Naive thymus-derived CD4-positive, alpha-beta T cell (primary cell): Measurements from ENCODE around the gene PRDM2. TPM values are rescaled to one million over a fixed set of nuclear protein-coding genes. Genes with fewer than 3 reads are reported as not detected.
A peak's percentile ranks its signal among the peaks of the same experiment; 100 is the strongest.

Experiments
- ATAC-seq: fragments of 150-1000 bp; cut with Tn5 transposase; 2 replicates; pipeline ENCODE4 v1.10.0; 2021; ENCODE audit warnings: mild to moderate bottlenecking, moderate library complexity
- CTCF ChIA-PET: fragments of 350-600 bp; sonication (Branson Sonifier 250); formaldehyde crosslinking; loops from one replicate; lab custom pipeline; 2021; ENCODE audit warnings: antibody characterized with exemption; lab: Charles Lee
- POLR2A ChIA-PET: fragments of 350-600 bp; sonication (Branson Sonifier 250); formaldehyde crosslinking; loops from one replicate; lab custom pipeline; 2021; ENCODE audit warnings: antibody characterized with exemption, inconsistent platforms; lab: Charles Lee
- DNase-seq, 9 donors: peaks; one replicate each; pipeline versions ENCODE4 v3.0.0 to v3.0.0-alpha.2; 2020 to 2022; ENCODE audit warnings: mixed read lengths in 1 of 9
- H3K27ac ChIP-seq: one replicate; pipeline ENCODE4 v1.7.0; 2013; ENCODE audit warnings: mild to moderate bottlenecking, low read depth, low read length, moderate library complexity
- H3K27me3 ChIP-seq, 2 donors: one replicate each; pipeline ENCODE4 v1.7.0; 2013; ENCODE audit warnings: low read length in 2 of 2, mild to moderate bottlenecking in 2 of 2, moderate library complexity in 2 of 2; ENCODE audit not compliant: control insufficient read depth in 2 of 2, insufficient read depth in 2 of 2
- H3K36me3 ChIP-seq, 3 experiments: 1 replicate in 2 of 3; 2 replicates in 1 of 3; pipeline ENCODE4 v1.7.0; 2013; ENCODE audit warnings: low read length in 3 of 3, mild to moderate bottlenecking in 3 of 3, moderate library complexity in 1 of 3; ENCODE audit not compliant: insufficient read depth in 3 of 3, control insufficient read depth in 2 of 3
- H3K4me1 ChIP-seq, 2 donors: one replicate each; pipeline ENCODE4 v1.7.0; 2013; ENCODE audit warnings: low read length in 2 of 2, mild to moderate bottlenecking in 2 of 2, moderate library complexity in 1 of 2; ENCODE audit not compliant: control insufficient read depth in 2 of 2, insufficient read depth in 2 of 2
- H3K4me3 ChIP-seq: 2 replicates; pipeline ENCODE4 v1.7.0; 2013; ENCODE audit warnings: mild to moderate bottlenecking, low read length
- H3K9me3 ChIP-seq, 3 experiments: 1 replicate in 2 of 3; 2 replicates in 1 of 3; pipeline ENCODE4 v1.7.0; 2013; ENCODE audit warnings: low read length in 3 of 3; ENCODE audit not compliant: control insufficient read depth in 2 of 3
- H3K27ac Mint-ChIP-seq, 9 donors: one replicate each; pipeline ENCODE4 v1.8.0; 2020 to 2022; ENCODE audit warnings: mixed read lengths in 9 of 9, mild to moderate bottlenecking in 8 of 9, moderate library complexity in 5 of 9, inconsistent platforms in 2 of 9
- H3K27me3 Mint-ChIP-seq, 5 donors: one replicate each; pipeline ENCODE4 v1.8.0; 2021 to 2022; ENCODE audit warnings: mixed read lengths in 5 of 5, mild to moderate bottlenecking in 1 of 5
- H3K36me3 Mint-ChIP-seq, 5 donors: one replicate each; pipeline ENCODE4 v1.8.0; 2020 to 2022; ENCODE audit warnings: mixed read lengths in 5 of 5, mild to moderate bottlenecking in 3 of 5, inconsistent platforms in 1 of 5
- H3K4me1 Mint-ChIP-seq, 7 donors: one replicate each; pipeline ENCODE4 v1.8.0; 2020 to 2022; ENCODE audit warnings: mixed read lengths in 7 of 7, mild to moderate bottlenecking in 3 of 7, inconsistent platforms in 1 of 7
- H3K4me3 Mint-ChIP-seq, 10 donors: one replicate each; pipeline ENCODE4 v1.8.0; 2020 to 2022; ENCODE audit warnings: mild to moderate bottlenecking in 10 of 10, mixed read lengths in 10 of 10, moderate library complexity in 6 of 10, inconsistent platforms in 2 of 10
- H3K9me3 Mint-ChIP-seq, 11 donors: one replicate each; pipeline ENCODE4 v1.8.0; 2020 to 2022; ENCODE audit warnings: mixed read lengths in 11 of 11, mild to moderate bottlenecking in 4 of 11, inconsistent platforms in 1 of 11, moderate library complexity in 1 of 11
- intact Hi-C, 2 donors: fragments of 100-400 bp; cut with micrococcal nuclease; formaldehyde crosslinking; loops; one replicate each; pipeline ENCODE4 v1.15.1; 2023
- polyA plus RNA-seq, 2 donors: library from polyadenylated mRNA; unstranded; fragments of 300-500 nt; fragmentation: Illumina TruSeq; gene quantifications; one replicate each; pipeline ENCODE4 v1.2.3, GENCODE V29; 2021
- total RNA-seq, 6 experiments: library from RNA in 5 of 6; stranded (reverse) in 5 of 6; gene quantifications; 1 replicate in 5 of 6; 2 replicates in 1 of 6; pipeline ENCODE4 v1.2.3 and lab custom pipeline; 2021 to 2026

Gene PRDM2
- total RNA-seq (100 to 1,000 TPM in 4 of 5 experiments, 10 to 100 TPM in 1; 58.3 to 142 (median 127) TPM), polyA plus RNA-seq (10 to 100 TPM; 16.3 to 24.8 TPM), total RNA-seq (lab: John Stamatoyannopoulos, UW) (97.1 reads per million, percentile 84 among the genes with 10 or more reads in this experiment)

DNA sequence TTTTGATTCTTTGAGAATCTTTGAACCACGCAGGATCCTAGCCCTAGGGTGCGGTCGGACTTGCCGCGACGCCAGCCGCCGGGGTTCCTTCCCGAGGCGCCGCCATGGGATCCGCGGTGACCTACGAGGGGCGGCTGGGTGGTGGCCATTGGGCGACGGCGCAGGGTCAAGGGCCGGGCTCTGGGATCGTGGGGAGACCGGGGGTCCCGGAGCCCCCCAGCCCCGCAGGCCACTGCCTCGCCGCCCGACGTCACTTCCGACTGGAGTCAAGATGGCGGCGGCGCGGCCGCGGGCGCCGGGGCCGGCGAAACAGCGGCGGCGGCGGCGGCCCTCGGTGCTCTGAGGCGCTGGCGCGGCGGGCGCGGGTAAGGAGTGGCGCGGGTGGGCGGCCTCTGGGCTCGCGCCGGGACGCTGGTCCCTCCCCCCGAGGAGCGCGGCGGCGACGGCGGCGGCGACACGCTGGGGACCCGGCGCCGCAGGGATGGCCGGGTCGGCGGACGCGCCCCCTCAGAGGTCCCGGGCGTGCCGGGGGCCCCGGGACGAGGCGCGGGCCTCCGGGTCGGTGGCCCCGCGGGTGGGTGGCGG lies at the start of gene PRDM2:
Gene PRDM2 (plus strand): TSS at position 253 of the 585 bp plus-strand sequence. CDS start 15,418 bp downstream, outside the sequence.
- H3K27ac ChIP-seq, result peak within 1 kb of the TSS; percentile 96
- H3K27ac Mint-ChIP-seq, result peak within 1 kb of the TSS; percentile 95 to 99 (median 98)
- DNase-seq (peak; percentile 53 to 76 (median 69)), ATAC-seq (peak; percentile 67)
- CTCF ChIA-PET, result interaction anchor here (0.8 to 1.0 kb wide), 2 partner anchors 25 to 49 kb away, joined by 4 read pairs; no protein-coding TSS in a partner anchor
- POLR2A ChIA-PET, result interaction anchor here (0.9 to 3.2 kb wide), 12 partner anchors 24 to 1719 kb away, joined by 3 to 16 read pairs (median 4); no protein-coding TSS in a partner anchor
- intact Hi-C loops, result loop anchor here (1.0 kb wide), 3 partner anchors 26 to 49 kb away; no protein-coding TSS in a partner anchor
- H3K4me1 ChIP-seq, result peaks cover 27% of the 10 kb centered on the region in 2 donors
- peaks cover 0 to 9% (median 4%) of the 10 kb centered on the region in 11 donors for H3K9me3 Mint-ChIP-seq
- H3K27me3 ChIP-seq, result no peaks in the 10 kb centered on the region
- H3K4me3 Mint-ChIP-seq, result peak within 1 kb of the TSS; percentile 93 to 100 (median 98)
- H3K36me3 Mint-ChIP-seq, result peaks cover 0 to 14% (median 4%) of the 10 kb centered on the region in 5 donors
- peaks cover 0 to 9% (median 0%) of the 10 kb centered on the region in 5 donors for H3K27me3 Mint-ChIP-seq
- no peaks in the 10 kb centered on the region for H3K36me3 ChIP-seq
- H3K4me1 Mint-ChIP-seq, result peaks cover 31 to 66% (median 53%) of the 10 kb centered on the region in 7 donors
- H3K4me3 ChIP-seq, result peak within 1 kb of the TSS; percentile 90
- no peaks in the 10 kb centered on the region for H3K9me3 ChIP-seq

DNA sequence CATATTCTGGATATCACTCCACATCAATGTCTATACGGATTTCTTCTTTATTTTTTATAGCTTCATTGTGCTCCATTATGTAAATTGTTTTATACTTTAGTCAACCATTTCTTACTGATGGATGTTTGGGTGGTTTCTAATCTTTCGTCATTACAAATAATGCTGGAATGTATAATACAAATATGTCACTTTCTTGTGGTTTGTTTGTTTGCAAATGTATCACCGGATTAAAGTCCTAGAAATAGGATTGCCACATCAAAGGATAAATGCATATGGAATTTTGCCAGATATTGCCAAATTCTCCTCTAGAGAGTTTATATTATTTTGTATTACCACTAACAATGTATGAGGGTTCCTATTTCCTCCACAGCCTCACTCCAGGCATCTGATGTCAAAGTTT lies 48.7 kb upstream of the PRDM2 start:
- H3K9me3 Mint-ChIP-seq, result peaks cover 0 to 10% (median 3%) of the 10 kb centered on the region in 11 donors
- H3K27me3 Mint-ChIP-seq, result peaks cover 11 to 34% (median 19%) of the 10 kb centered on the region in 5 donors
- DNase-seq, result no peak
- Histone ChIP-seq H3K27me3 (no peaks in the 10 kb centered on the region), H3K9me3 (no peaks in the 10 kb centered on the region), H3K27ac (no peak overlapping the region), H3K4me3 (no peak overlapping the region), H3K36me3 (no peaks in the 10 kb centered on the region), H3K4me1 (no peaks in the 10 kb centered on the region)
- CTCF ChIA-PET, result no interaction called here
- H3K4me1 Mint-ChIP-seq, result no peaks in the 10 kb centered on the region
- no peak for ATAC-seq
- intact Hi-C loops, result no loop called here
- H3K4me3 Mint-ChIP-seq, result no peak overlapping the region
- POLR2A ChIA-PET, result no interaction called here
- no peak overlapping the region for H3K27ac Mint-ChIP-seq
- H3K36me3 Mint-ChIP-seq, result no peaks in the 10 kb centered on the region

GRCh38 chr1:13652238-13652637 lies 47.8 kb upstream of the PRDM2 start:
- H3K4me3 Mint-ChIP-seq, result no peak overlapping the region
- peaks cover 11 to 42% (median 19%) of the 10 kb centered on the region in 5 donors for H3K27me3 Mint-ChIP-seq
- H3K36me3 Mint-ChIP-seq, result no peaks in the 10 kb centered on the region
- no peak for DNase-seq
- Histone ChIP-seq H3K9me3 (no peaks in the 10 kb centered on the region), H3K4me3 (no peak overlapping the region), H3K36me3 (no peaks in the 10 kb centered on the region), H3K4me1 (no peaks in the 10 kb centered on the region), H3K27me3 (no peaks in the 10 kb centered on the region), H3K27ac (no peak overlapping the region)
- CTCF ChIA-PET, result interaction anchor here (0.8 kb wide), 1 partner anchor 694 kb away, joined by 3 read pairs; no protein-coding TSS in a partner anchor
- no peaks in the 10 kb centered on the region for H3K4me1 Mint-ChIP-seq
- ATAC-seq, result no peak
- intact Hi-C loops, result no loop called here
- no peak overlapping the region for H3K27ac Mint-ChIP-seq
- POLR2A ChIA-PET, result no interaction called here
- H3K9me3 Mint-ChIP-seq, result peaks cover 0 to 10% (median 5%) of the 10 kb centered on the region in 11 donors

DNA sequence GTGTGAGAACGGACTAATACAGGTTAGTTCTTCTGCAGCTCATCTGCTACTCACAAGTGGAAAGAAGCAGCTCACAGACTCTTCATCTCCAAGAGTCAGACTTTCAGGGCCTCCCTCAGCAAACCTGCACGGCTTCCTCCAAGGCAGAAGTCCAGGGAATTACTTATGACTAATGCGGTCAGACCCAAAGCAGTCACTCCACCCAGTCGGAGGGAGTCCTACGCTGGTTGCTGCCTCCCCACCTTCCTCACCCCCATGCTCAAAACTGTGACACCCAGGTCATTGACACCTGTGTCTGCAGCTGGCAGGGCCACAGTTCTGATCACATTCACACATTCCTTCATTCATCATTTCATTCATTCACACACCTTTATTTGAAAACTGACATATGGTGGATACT lies 38.4 kb upstream of the PRDM2 start:
- CTCF ChIA-PET, result interaction anchor here (0.6 to 2.5 kb wide), 2 partner anchors 15 to 64 kb away, joined by 4 to 11 read pairs; no protein-coding TSS in a partner anchor
- Histone ChIP-seq H3K9me3 (no peaks in the 10 kb centered on the region), H3K36me3 (no peaks in the 10 kb centered on the region), H3K4me3 (no peak overlapping the region), H3K27me3 (no peaks in the 10 kb centered on the region), H3K27ac (no peak overlapping the region), H3K4me1 (no peaks in the 10 kb centered on the region)
- intact Hi-C loops, result no loop called here
- peaks cover 0 to 9% (median 3%) of the 10 kb centered on the region in 11 donors for H3K9me3 Mint-ChIP-seq
- no peak for ATAC-seq
- H3K4me1 Mint-ChIP-seq, result peaks cover 0 to 8% (median 0%) of the 10 kb centered on the region in 7 donors
- no peak for DNase-seq
- no peak overlapping the region for H3K4me3 Mint-ChIP-seq
- H3K27me3 Mint-ChIP-seq, result peaks cover 0 to 15% (median 0%) of the 10 kb centered on the region in 5 donors
- H3K36me3 Mint-ChIP-seq, result peaks cover 0 to 4% (median 3%) of the 10 kb centered on the region in 5 donors
- H3K27ac Mint-ChIP-seq, result no peak overlapping the region
- POLR2A ChIA-PET, result interaction anchor here (1.3 kb wide), 1 partner anchor 65 kb away, joined by 3 read pairs; no protein-coding TSS in a partner anchor

DNA sequence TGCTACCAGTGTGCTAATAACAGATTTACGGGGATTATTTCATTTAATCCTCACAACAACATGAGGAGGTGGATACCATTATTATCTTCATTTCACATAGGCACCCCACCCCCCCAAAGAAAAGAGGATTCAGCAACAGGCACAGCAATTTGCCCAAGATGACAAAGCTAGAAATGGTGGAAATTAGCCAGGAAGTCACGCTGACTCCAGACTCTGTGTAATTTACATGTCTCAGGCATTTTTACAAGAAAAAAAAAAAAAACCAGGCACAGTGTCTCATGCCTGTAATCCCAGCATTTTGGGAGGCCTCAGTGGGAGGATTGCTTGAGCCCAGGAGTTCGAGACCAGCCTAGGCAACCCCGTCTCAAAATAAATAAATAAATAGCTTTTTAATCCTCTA lies 37.5 kb upstream of the PRDM2 start:
- ChIA-PET POLR2A (interaction anchor here (0.7 to 1.3 kb wide), 2 partner anchors 63 to 64 kb away, joined by 3 read pairs; no protein-coding TSS in a partner anchor), CTCF (interaction anchor here (0.6 to 2.5 kb wide), 8 partner anchors 12 to 166 kb away, joined by 3 to 11 read pairs (median 3); no protein-coding TSS in a partner anchor)
- Mint-ChIP-seq H3K4me3 (no peak overlapping the region), H3K27me3 (peaks cover 0 to 8% (median 0%) of the 10 kb centered on the region in 5 donors), H3K27ac (no peak overlapping the region), H3K36me3 (peaks cover 0 to 4% (median 3%) of the 10 kb centered on the region in 5 donors), H3K4me1 (peaks cover 0 to 8% (median 0%) of the 10 kb centered on the region in 7 donors), H3K9me3 (peaks cover 0 to 5% (median 3%) of the 10 kb centered on the region in 11 donors)
- H3K4me1 ChIP-seq, result no peaks in the 10 kb centered on the region
- H3K36me3 ChIP-seq, result no peaks in the 10 kb centered on the region
- H3K27ac ChIP-seq, result no peak overlapping the region
- no peaks in the 10 kb centered on the region for H3K9me3 ChIP-seq
- H3K27me3 ChIP-seq, result no peaks in the 10 kb centered on the region
- intact Hi-C loops, result no loop called here
- no peak for ATAC-seq
- DNase-seq, result no peak
- no peak overlapping the region for H3K4me3 ChIP-seq

DNA sequence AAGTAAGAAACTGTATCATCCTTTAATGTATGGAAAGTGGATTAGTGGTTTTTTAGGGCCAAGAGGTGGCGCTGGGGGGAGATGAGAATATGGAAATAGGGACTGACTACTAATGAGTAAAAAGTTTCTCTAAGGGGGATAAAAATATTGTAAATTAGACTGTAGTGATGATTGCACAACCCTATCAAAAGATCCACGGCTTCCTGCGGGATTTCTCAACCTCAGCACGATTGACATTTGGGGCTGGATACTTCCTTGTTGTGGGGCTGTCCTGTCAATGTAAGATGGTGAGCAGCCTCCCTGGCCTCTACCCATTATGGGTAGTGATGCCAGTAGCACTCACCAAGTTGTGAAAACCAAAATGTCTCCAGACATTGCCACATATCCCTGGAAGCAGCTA lies 36.0 kb upstream of the PRDM2 start:
- CTCF ChIA-PET, result interaction anchor here (1.2 to 5.6 kb wide), 3 partner anchors 61 to 148 kb away, joined by 3 to 39 read pairs (median 3); no protein-coding TSS in a partner anchor

More for the DNA sequence above, 36.0 kb upstream of the PRDM2 start:
- H3K9me3 Mint-ChIP-seq, result peaks cover 0 to 4% (median 3%) of the 10 kb centered on the region in 11 donors
- no peak for DNase-seq
- ATAC-seq, result no peak
- H3K4me3 ChIP-seq, result no peak overlapping the region
- H3K27me3 ChIP-seq, result no peaks in the 10 kb centered on the region
- POLR2A ChIA-PET, result no interaction called here
- no peaks in the 10 kb centered on the region for H3K9me3 ChIP-seq
- peaks cover 0 to 11% (median 0%) of the 10 kb centered on the region in 5 donors for H3K27me3 Mint-ChIP-seq
- no peaks in the 10 kb centered on the region for H3K4me1 ChIP-seq
- no peak overlapping the region for H3K27ac Mint-ChIP-seq
- peaks cover 0 to 8% (median 0%) of the 10 kb centered on the region in 7 donors for H3K4me1 Mint-ChIP-seq
- H3K27ac ChIP-seq, result no peak overlapping the region
- intact Hi-C loops, result loop anchor here in 1 of 2 donors (2.0 kb wide), 1 partner anchor 101 kb away; no protein-coding TSS in a partner anchor
- peaks cover 0 to 4% (median 3%) of the 10 kb centered on the region in 5 donors for H3K36me3 Mint-ChIP-seq
- no peak overlapping the region for H3K4me3 Mint-ChIP-seq
- H3K36me3 ChIP-seq, result no peaks in the 10 kb centered on the region
